OCI-M2 (cell line): ENCODE results near the gene DDHD1.

Source experiments
- DNase-seq: peaks from one replicate; lab custom pipeline; 2025; ENCODE audit not compliant: unreplicated experiment; lab: John Stamatoyannopoulos, UW

The DDHD1 gene

GRCh38 chr14:53035336-53036210 lies 117.5 kb downstream of the DDHD1 start:
- no peak for DNase-seq

- no peak for DNase-seq
These were observed 118.4 kb downstream of the DDHD1 start for GRCh38 chr14:53034688-53035230.

GRCh38 chr14:53034036-53034435 lies 119.1 kb downstream of the DDHD1 start:
- no peak for DNase-seq

- no peak for DNase-seq
These were observed 120.2 kb downstream of the DDHD1 start for GRCh38 chr14:53032838-53033390.

GRCh38 chr14:53032161-53032803 lies 120.8 kb downstream of the DDHD1 start:
- no peak for DNase-seq

GRCh38 chr14:53027562-53027961 lies 125.6 kb downstream of the DDHD1 start:
- DNase-seq: no peak

- DNase-seq: no peak
These were observed 126.1 kb downstream of the DDHD1 start for GRCh38 chr14:53027041-53027440.

- DNase-seq: no peak
These were observed 129.8 kb downstream of the DDHD1 start for GRCh38 chr14:53023325-53023724.

GRCh38 chr14:53022593-53022992 lies 130.5 kb downstream of the DDHD1 start:
- DNase-seq: no peak

GRCh38 chr14:53020193-53020932 lies 132.8 kb downstream of the DDHD1 start:
- no peak for DNase-seq

GRCh38 chr14:53019406-53019805 lies 133.7 kb downstream of the DDHD1 start:
- no peak for DNase-seq

GRCh38 chr14:53017837-53018236 lies 135.3 kb downstream of the DDHD1 start:
- no peak for DNase-seq

- DNase-seq: no peak
These were observed 136.2 kb downstream of the DDHD1 start for GRCh38 chr14:53016919-53017318.

GRCh38 chr14:53016491-53016890 lies 136.6 kb downstream of the DDHD1 start:
- no peak for DNase-seq

- no peak for DNase-seq
These were observed 142.1 kb downstream of the DDHD1 start for GRCh38 chr14:53011053-53011462.

- no peak for DNase-seq
These were observed 142.7 kb downstream of the DDHD1 start for GRCh38 chr14:53010193-53011040.

- no peak for DNase-seq
These were observed 146.1 kb downstream of the DDHD1 start for GRCh38 chr14:53006931-53007562.

GRCh38 chr14:53004976-53005375 lies 148.1 kb downstream of the DDHD1 start:
- no peak for DNase-seq

- no peak for DNase-seq
These were observed 149.3 kb downstream of the DDHD1 start for GRCh38 chr14:53003776-53004175.

GRCh38 chr14:53002576-53002975 lies 150.5 kb downstream of the DDHD1 start:
- DNase-seq: no peak
